GM19467 (cell line): ENCODE data around the gene CATSPER3.
"Not testable (repeated sequence)": the region's sequence is repeated elsewhere in the genome, so short reads cannot be mapped to it uniquely, and the experiment has no call there.

Source experiments
- ATAC-seq: cut with Tn5 transposase; IDR thresholded peaks from one replicate; pipeline ENCODE4 v1.9.1; 2021; ENCODE audit warnings: mild to moderate bottlenecking, moderate library complexity; ENCODE audit not compliant: unreplicated experiment

The CATSPER3 gene

GRCh38 chr5:134969166-134969565 is 1.5 kb downstream of the CATSPER3 start:
- ATAC-seq, result no peak

GRCh38 chr5:134975078-134975715 is 7.5 kb downstream of the CATSPER3 start:
- ATAC-seq, result no peak

GRCh38 chr5:134975843-134976242 is 8.1 kb downstream of the CATSPER3 start:
- ATAC-seq, result no peak

- no peak for ATAC-seq
These were observed 9.1 kb downstream of the CATSPER3 start for GRCh38 chr5:134976841-134977240.

- ATAC-seq, result no peak
These were observed 11.7 kb downstream of the CATSPER3 start for GRCh38 chr5:134979416-134979815.

- ATAC-seq, result no peak
These were observed 14.5 kb downstream of the CATSPER3 start for GRCh38 chr5:134982230-134982629.

GRCh38 chr5:134989266-134989830 is 21.6 kb downstream of the CATSPER3 start:
- ATAC-seq, result no peak

- not testable (repeated sequence) for ATAC-seq
These were observed 22.5 kb downstream of the CATSPER3 start for GRCh38 chr5:134990183-134990582.

GRCh38 chr5:134992148-134992547 is 24.4 kb downstream of the CATSPER3 start:
- no peak for ATAC-seq

- ATAC-seq, result no peak
These were observed 25.5 kb downstream of the CATSPER3 start for GRCh38 chr5:134993161-134993560.

GRCh38 chr5:134994560-134995156 is 27.0 kb downstream of the CATSPER3 start:
- no peak for ATAC-seq

GRCh38 chr5:134995850-134996402 is 28.2 kb downstream of the CATSPER3 start:
- no peak for ATAC-seq

GRCh38 chr5:134997015-134997414 is 29.3 kb downstream of the CATSPER3 start:
- ATAC-seq, result no peak

- ATAC-seq, result not testable (repeated sequence)
These were observed 30.4 kb downstream of the CATSPER3 start for GRCh38 chr5:134998068-134998467.

GRCh38 chr5:135004376-135004775 is 36.7 kb downstream of the CATSPER3 start:
- ATAC-seq, result no peak

GRCh38 chr5:135005076-135005475 is 37.4 kb downstream of the CATSPER3 start:
- no peak for ATAC-seq

- ATAC-seq, result no peak
These were observed 39.6 kb downstream of the CATSPER3 start for GRCh38 chr5:135007305-135007704.

- no peak for ATAC-seq
These were observed 40.1 kb downstream of the CATSPER3 start for GRCh38 chr5:135007749-135008363.

- ATAC-seq, result no peak
These were observed 40.8 kb downstream of the CATSPER3 start for GRCh38 chr5:135008556-135008955.

- ATAC-seq, result no peak
These were observed 41.5 kb downstream of the CATSPER3 start for GRCh38 chr5:135008981-135009735.
